Subcutaneous adipose tissue (tissue), 4 donors: Measurements from ENCODE around the gene LSMEM2. TPM values are rescaled to one million over a fixed set of nuclear protein-coding genes. Genes with fewer than 3 reads are reported as not detected.

Source experiments
- total RNA-seq, 4 donors: library from RNA; depleted of rRNA; stranded (reverse); fragments of >200 nt; gene quantifications; one replicate each; pipeline ENCODE4 v1.1.0, GENCODE V29; 2016
- TF ChIP-seq, protein P1 (sequence below): fragments of 450-650 bp; IDR thresholded peaks from one replicate; pipeline ENCODE4 v1.5.1; 2016; ENCODE audit warnings: low read depth, mild to moderate bottlenecking, control low read depth, antibody characterized with exemption, moderate library complexity

The LSMEM2 gene
- total RNA-seq, 4 donors from 2014 or later = not detected

DNA sequence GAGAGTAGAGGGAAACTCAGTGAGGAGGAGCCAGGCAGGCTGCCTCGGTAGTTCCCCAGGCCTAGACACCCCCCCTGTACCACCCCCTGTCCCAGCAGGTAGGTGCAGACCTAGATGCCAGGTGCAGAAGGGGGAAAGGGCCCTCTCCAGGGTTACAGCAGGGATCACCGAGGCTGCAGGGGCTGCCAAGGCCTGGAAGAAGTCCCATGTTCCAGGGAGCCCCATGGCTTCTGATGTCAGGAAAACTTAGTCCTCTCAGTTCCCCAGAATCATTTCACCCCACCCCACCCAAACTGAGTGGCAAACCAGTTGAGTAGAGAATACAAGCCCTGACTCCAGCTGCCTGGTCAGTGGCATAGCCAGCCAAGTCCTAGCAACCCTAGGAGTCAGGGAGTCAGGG lies 17.4 kb upstream of the LSMEM2 start:
- TF ChIP-seq, protein P1, sequence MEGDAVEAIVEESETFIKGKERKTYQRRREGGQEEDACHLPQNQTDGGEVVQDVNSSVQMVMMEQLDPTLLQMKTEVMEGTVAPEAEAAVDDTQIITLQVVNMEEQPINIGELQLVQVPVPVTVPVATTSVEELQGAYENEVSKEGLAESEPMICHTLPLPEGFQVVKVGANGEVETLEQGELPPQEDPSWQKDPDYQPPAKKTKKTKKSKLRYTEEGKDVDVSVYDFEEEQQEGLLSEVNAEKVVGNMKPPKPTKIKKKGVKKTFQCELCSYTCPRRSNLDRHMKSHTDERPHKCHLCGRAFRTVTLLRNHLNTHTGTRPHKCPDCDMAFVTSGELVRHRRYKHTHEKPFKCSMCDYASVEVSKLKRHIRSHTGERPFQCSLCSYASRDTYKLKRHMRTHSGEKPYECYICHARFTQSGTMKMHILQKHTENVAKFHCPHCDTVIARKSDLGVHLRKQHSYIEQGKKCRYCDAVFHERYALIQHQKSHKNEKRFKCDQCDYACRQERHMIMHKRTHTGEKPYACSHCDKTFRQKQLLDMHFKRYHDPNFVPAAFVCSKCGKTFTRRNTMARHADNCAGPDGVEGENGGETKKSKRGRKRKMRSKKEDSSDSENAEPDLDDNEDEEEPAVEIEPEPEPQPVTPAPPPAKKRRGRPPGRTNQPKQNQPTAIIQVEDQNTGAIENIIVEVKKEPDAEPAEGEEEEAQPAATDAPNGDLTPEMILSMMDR = no peak

DNA sequence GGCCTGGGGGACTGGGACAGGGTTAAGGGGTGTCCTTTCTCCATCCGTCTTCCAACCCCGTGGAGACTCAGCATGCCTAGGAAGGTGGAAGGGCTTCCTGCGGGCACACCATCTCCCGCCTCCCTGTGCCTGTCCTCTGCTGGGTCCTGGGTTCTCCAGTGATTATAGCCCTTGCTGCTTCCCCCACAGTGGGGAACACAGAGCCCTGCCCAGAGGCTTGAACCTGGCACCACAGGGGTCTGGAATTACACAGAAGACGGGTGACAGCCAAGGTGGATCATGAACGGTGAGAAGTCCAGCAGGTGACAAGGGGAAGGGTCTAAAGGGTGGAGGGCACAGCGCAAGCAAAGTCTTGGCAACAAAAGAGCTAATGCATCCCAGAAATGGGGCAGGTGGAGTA lies 16.1 kb upstream of the LSMEM2 start:
- TF ChIP-seq, protein P1 = no peak

- TF ChIP-seq, protein P1 = no peak
Measured at GRCh38 chr3:50263478-50264382, 15.2 kb upstream of the LSMEM2 start.

DNA sequence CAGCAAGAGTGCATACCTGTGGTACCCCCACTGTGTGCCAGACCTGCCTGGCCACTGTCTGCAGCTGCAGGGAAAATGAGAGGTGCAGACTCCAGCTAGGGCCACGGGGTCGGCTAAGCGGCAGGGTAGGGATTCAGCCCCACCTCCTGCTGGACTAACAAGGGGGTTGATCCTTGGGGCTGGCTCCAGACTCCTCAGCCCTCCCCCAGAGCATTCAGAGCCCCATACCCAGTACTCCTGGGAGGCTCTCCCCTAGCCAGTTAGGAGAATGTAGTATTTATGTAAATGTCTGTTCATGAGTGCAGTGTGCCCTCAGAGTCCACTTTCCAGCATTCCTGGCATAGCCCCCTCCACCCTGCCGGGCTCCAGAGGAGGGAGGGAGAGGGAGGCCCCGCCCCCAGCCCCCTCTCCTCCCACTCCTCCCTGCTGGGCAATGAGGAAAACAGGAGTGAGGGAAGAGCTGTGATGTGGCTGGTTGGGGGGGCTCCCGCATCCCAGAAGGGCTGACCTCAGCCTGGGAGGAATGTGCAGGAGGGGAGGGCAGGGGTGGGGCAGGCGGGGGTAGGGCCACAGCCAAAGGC lies 14.4 kb upstream of the LSMEM2 start:
- TF ChIP-seq, protein P1 = no peak

GRCh38 chr3:50264964-50265485 lies 13.9 kb upstream of the LSMEM2 start:
- TF ChIP-seq, protein P1 = no peak

DNA sequence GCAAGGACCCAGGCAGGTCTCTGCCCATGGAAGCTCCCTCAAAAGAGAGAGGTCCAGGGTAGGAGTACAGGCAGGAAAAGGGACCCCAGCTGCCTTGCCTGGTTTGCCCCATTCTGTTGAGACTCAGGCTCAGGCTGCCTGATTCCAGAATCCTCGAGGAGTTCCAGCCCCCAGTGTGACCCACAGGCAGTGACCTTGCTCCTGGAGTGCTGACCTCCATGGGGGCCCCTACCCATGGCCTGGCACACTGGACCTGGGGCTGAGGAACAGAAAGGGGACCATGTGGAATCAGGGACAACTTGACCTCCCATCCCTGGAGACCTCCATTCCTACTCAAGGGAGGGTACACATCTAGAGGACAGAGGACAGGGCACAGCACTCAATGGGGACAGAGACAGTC lies 13.3 kb upstream of the LSMEM2 start:
- TF ChIP-seq, protein P1 = no peak

DNA sequence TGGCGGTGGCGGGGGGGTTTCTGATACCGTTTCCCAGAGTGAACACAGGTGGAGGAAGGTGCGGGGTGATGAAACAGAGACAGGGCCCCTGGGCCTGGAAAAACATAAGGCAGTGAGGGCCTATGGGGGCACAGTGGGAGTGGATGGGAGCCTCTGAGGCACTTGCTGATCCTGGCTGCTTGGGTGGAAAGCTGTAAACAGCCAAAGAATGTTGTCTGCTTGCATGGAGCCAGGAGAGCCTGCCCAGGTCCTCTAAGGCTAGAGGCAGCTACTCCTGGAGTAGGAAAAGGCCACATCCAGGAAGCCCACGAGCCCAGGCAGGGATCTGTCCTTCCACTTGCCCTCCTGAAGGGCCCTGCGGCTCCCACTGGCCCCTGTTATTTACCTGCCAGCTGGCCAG lies 12.9 kb upstream of the LSMEM2 start:
- TF ChIP-seq, protein P1 = no peak
